LHCN-M2 (cell line): ENCODE measurements around the gene DCDC2C. TPM values are rescaled to one million over a fixed set of nuclear protein-coding genes. Genes with fewer than 3 reads are reported as not detected.

Source experiments
- DNase-seq: peaks from one replicate; pipeline ENCODE4 v3.0.0-alpha.2; 2012; ENCODE audit warnings: low read depth
- total RNA-seq: library from RNA; depleted of rRNA; stranded (reverse); fragments of >200 nt; gene quantifications from 2 replicates; pipeline ENCODE4 v1.2.3, GENCODE V29; 2014

Gene DCDC2C
- total RNA-seq, 1 experiment from 2014 or later, result not detected

DNA sequence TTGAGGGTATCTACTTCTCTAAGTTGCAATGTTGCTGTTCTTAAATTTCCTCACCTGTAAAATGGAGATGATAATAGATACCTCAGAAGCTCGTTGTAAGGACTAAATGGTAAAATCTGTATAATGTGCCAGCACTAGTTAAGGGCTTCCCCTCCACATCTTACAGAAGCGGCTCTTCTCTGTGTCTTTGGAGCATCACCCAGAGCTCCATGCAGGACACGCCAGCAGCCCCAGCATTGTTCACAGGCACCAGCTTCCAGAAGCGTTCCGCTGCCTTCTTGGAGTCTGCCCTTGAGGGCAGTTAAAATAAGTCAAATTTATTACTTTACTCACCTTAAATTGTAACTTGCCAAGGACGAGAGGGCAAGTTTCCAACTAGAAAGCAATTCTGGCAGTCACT lies 5.8 kb downstream of the DCDC2C start:
- DNase-seq, result no peak

DNA sequence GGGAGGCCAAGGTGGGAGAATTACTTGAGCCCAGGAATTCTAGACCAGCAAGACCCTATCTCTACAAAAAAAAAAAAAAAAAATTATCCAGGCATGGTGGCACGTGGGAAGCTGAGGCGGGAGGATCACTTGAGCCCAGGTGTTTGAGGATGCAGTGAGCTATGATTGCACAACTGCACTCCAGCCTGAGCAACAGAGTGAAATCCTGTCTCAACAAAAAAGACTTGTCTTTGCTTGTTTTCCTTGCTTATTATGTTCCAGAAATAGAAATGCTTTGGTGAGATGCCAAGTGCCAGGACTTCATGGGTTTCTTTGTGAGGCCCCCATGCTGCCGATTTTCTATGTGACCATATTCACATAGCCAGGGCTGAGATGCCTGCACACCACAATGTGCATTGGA lies 9.0 kb downstream of the DCDC2C start:
- DNase-seq, result no peak

DNA sequence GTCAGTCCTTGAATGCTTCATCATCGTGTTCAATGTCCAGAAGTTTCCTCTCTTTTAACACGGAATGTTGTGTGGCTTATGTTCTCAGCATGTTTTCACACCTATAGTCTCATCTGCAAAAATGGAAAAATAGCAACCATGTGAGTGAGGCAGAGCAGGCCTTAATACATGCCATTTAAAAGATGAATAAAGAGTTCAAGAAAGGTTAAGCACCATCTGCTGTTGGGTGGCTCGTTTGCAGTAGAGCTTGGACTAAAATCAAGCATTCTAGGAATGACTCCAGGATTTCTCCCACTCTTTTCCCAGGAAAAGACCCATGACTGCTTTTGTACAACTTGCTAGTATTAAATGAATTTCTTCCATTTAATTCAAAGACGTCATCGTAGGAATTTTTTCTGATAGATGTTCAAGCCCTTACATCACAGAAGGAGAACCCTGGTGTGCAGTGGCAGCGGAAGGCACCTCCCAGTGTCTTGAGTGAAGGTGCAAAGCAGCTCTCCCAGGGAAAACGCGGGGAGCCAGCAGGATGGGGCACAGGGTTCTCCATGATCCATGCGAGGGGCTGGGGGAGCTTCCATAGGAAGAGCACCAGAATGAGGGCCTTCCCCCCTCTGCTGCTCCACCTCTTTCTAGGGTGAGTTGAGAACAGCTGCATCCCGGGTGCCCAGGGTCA lies 9.6 kb downstream of the DCDC2C start:
- DNase-seq, result peak; percentile 1

DNA sequence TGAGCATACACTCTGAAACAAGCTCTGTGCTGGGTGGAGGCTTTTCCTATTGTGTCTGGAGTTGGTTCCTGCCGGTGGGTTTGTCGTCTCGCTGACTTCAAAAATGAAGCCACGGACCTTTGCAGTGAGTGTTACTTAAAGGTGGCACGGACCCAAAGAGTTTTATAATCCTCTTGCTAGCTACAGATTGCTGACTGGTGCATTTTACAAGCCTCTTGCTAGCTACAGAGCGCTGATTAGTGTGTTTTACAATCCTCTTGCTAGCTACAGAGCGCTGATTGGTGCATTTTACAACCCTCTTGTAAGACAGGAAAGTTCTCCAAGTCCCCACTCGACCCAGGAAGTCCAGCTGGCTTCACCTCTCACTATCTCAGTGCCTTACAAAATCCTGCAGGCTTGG lies 15.3 kb downstream of the DCDC2C start:
- DNase-seq, result no peak

DNA sequence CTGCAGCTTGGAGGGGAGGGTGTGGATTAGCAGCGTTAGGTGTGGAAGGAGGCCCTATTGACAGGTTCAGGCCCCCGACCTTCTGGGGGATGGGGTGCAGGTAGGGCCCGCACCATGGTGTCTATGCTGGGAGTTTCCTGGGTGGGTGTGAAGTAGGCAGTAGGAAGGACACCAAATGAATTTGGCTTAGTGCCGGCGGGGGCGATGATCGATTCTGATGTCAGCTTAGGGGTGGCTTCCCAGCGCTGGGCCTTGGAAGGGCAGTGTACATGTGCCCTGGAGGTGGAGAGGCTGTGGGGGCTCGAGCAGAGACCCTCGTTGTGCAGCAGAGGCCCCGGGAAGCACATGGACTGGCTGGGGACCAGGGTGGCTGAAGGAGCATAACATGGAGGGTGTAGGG lies 21.6 kb downstream of the DCDC2C start:
- DNase-seq, result no peak

DNA sequence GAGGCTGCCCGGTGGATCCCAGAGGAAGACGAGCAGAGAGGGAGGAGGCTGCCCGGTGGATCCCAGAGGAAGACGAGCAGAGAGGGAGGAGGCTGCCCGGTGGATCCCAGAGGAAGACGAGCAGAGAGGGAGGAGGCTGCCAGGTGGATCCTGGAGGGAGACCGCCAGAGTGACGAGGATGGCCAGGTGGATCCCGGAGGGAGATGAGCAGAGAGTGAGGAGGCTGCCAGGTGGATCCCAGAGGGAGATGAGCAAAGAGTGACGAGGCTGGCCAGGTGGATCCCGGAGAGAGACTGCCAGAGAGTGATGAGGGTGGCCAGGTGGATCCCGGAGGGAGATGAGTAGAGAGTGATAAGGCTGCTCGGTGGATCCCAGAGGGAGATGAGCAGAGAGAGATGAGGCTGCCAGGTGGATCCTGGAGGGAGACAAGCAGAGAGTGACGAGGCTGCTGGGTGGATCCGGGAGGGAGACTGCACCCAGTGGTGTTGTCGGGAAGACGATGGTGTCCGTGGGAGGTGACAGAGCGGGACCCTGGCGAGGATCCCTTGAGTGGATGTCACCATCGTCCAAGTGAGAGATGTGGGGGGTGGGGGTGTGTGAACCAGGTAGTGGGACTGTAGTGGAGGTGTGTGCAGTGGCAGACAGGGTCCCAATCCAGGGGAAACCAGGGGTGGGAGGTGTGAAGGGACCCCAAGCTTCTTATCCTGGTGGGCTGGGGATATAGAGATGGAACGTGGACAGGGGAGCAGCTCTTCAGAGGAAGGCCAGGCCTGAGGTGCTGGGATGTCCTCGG lies 22.3 kb downstream of the DCDC2C start:
- no peak for DNase-seq

DNA sequence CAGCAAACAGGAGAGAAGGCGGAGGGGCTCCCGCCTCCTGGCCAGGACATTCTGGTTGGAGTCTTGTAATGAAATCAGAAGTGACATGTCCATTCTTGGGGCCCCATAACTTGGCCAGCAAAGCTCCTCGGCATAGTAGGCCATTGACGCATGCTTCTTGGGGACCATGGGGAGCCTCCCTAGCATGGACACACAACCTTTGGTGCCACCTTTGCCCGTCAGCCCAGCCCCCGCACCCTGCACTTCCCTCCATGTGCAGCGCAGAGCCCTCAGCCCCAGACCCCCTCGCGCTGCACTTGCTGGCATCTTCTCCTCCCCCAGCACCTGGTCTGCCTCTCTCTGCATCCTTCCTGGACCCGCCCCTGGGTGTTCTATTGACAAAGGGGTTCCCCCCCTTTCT lies 23.1 kb downstream of the DCDC2C start:
- DNase-seq, result no peak

DNA sequence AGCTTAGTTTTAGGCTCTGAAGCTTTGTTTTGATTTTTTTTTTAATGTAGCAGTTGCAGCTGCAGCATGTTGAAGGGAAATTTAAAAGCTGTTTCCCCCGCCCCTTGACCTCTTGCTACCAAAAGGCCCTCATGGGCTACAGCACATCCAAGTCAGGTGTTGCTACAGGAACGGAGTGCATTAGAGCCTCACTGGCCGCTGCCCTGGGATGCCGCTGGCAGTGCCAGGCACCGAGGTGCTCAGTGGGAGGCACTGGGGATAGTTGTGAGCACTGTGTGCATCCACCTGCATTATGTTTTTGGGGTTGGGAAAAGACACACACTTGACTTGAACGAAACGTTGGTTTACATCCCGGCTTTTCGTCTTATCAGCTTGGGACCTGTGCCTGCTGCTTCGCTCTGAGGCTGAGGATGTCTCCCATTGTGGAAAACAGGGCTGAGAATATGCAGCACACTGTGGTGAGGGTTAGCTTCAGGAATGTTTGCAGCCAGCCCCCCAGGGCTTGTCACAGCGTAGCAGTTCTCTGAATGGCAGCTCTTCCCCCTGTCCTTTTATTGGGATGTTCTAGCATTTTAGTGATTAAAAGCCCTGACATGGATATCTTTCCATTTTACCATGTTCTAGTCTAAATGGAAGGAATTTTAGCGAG lies 24.1 kb downstream of the DCDC2C start:
- no peak for DNase-seq

DNA sequence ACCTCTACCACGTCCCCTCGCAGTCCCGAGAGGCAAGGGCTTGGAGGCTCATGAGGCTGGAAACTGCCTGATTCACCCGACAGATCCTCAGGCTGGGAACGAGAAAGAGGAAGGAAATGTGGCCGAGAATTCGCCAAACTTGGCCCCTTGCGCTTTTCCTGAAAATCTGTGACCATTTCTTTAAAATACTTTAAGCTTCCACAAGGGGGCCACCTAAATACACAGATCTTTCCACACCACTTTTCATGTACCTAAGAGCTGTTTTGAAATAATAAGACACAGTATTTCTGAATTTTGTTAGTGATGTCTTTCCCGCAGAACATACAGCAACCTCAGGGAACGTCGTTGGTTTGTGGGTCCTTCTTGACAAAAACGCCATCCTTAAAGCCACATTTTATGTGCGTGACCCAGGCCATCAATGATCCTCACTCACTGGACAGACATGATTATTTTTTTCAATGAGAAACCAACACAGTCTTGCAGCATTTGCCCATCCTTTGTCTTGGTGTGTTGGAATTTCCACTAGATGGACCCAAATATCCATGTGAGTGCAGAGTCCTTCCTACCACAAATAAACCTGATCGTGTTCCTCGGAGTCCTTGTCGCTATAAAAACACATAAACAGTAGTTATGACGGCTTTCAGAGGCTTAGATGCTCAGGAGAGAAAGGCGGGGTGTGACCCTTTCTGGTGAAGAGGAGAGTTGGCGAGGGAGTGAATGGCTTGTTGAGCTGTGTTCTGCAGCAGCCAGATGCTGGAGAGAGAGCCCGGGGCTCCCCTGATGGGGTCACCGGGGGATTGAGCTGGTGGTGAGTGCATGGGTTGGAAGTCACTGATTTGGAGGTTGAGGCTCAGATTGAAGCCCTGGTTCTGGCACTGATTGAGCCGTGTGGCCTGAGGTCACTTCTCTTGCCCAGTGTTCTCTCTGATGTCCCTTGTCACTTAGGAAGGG lies 25.0 kb downstream of the DCDC2C start:
- peak; percentile 26 for DNase-seq

DNA sequence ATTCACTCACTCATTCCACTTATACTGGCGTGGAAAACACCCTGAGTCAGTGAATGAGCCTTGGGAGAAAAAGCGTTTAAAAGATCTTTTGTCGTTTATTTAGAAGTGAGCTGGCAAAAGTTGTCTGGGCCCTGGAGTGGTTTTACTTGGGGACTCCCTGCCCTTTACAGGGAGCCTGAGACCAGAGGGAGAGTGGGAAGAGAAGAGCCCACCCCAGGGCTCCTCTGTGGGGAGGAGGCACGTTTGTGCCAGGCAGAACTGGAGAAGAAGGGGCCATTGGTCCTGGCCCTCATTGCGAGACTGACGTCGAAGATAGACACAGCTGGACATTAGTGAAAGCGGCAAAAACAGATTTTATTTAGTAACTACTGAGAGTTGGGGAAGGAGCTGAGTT lies 25.7 kb downstream of the DCDC2C start:
- DNase-seq, result no peak

DNA sequence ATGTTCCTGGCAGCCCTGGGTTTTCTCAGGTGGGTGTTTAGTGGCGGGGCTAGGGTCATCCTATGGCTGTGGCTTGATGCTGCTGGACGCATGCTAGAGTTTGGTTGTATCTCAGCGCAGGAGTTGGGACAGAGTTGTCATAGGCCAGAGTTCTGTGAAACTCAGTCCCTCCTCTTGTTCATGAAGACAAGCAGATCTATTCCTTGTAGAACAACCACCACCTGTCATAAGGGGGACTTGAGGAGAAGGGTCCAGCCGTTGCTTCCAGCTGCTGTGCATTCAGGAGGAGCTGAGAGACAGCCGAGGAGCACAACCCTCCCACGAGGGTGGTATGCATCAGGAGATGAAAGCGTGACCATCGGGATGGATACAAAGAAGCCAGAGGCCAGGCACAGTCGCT lies 26.4 kb downstream of the DCDC2C start:
- DNase-seq, result no peak

DNA sequence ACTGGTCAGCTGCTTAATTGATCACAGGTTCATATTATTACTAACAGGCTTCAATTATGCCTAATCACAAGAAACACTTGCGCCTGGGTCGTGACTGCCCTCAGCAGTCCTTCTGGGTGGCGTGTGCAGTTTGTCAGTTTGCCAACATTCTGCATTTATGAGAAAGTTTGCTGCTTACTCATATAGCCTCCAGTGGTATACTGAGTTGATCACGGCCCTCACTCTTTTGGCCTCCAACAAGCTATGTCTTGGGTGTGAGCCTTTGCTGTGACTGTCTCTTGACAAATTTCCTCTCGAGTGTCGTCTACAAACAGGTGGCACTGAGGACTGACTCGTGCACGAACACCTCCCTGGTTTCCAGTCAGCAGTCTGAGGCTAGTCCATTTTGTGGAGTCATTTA lies 27.3 kb downstream of the DCDC2C start:
- no peak for DNase-seq

DNA sequence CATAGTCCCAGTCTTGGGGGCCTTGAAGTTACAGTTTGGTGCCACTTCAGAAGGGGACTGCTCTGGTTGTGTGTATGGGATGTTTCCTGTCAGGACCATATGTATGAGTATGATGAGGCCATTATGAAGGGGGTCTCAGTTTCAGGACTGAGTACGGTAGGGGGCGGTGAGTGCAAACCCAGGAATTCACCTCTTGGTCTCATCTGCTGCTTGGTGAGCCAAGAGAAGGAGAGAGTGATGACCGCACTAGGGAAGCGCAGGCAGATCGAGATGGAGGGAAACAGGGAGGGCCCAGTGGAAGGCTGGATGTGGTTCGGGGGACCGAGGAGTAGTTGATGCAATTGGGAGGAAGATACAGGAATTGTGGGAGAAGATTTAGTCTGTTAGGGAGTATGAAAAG lies 28.5 kb downstream of the DCDC2C start:
- no peak for DNase-seq

DNA sequence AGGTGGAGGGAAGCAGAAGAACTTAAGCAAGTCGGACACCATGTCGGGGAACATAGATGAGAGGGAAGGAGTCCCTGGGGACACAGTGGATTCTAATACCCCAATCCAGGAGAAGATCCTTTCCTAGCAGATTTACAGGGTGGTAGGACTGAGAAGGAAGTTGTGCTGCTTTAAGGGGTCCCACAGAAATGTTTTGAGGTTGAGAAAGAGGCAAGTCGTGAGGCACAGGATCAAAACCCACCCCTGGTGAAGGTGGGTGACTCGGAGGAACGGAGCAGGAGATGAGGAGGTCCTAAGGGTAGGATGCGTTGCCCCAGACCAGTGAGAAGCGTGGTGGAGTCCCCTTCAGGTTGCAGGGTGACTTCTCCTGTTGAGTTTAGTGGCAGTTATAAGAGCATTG lies 32.7 kb downstream of the DCDC2C start:
- DNase-seq, result no peak

DNA sequence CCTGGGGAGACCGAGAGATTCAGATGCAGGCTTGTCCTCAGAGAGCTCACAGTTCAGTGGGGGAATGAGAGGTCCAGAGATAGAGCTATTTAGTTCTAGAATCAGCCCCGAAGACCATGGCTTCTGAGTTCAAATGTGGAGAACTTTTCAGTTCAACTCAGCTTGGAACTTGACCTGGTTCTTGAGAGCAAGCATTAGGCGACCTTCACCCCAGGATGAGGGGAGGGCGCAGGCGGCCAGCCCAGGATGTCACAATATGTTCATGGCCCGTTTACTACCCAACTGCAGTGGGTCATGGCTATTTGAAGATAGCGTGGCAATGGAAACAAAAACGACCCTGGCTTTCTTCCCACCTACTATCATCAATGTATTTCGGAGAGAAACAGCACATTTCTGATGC lies 33.8 kb downstream of the DCDC2C start:
- no peak for DNase-seq

DNA sequence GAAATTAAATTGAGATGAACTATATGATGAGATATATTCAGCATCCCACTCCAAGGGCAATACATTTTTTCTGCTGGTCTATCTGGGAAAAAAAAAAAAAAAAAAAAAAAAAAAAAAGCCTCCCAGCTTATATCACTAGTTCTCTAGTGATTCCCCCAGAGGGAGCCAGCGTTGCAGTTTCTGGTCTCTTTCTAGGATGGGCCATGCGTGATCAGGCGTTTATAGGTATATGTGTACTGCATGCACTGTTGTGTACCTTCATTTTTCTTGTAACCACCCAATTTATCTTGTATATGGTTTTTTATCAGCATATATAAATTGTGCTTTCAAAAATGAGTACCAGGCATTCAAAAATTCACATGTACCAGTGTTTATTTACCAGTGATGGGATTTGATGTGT lies 35.1 kb downstream of the DCDC2C start:
- peak; percentile 3 for DNase-seq

DNA sequence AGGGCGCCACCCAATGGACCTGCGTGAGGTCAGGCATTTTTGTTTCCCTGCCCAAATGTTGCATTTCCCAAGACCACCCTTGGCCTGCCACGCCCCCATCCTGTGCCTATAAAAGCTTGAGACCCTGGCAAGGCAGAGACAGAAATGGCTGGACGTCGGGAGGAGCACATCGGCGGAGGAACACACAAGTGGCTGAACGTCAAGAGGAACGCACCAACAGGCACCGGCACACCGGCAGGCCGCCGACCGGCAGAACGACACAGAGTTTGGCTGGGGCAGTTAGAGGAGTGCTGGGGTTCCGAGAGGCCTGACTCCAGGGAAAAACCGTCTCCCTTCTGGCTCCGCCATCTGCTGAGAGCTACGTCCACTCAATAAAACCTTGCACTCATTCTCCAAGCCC lies 35.9 kb downstream of the DCDC2C start:
- no peak for DNase-seq

DNA sequence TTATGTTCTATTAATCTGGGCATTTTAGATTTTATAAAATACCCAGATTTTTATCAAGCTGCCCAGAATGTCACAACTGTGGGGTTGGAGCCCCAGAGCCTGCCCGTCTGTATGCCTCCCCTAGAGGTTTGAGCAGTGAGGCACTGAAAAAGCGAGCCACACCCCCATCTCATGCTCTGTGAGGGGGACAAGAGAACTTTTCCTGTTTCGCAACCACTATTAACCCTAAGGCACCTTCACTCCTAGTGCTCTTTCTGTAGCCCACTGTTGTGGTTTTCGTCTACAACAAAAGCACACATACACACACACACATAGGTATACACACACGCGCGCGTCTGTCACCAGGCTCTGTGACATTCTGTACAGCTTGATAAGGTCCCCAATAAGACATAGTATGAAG lies 38.0 kb downstream of the DCDC2C start:
- DNase-seq, result no peak

DNA sequence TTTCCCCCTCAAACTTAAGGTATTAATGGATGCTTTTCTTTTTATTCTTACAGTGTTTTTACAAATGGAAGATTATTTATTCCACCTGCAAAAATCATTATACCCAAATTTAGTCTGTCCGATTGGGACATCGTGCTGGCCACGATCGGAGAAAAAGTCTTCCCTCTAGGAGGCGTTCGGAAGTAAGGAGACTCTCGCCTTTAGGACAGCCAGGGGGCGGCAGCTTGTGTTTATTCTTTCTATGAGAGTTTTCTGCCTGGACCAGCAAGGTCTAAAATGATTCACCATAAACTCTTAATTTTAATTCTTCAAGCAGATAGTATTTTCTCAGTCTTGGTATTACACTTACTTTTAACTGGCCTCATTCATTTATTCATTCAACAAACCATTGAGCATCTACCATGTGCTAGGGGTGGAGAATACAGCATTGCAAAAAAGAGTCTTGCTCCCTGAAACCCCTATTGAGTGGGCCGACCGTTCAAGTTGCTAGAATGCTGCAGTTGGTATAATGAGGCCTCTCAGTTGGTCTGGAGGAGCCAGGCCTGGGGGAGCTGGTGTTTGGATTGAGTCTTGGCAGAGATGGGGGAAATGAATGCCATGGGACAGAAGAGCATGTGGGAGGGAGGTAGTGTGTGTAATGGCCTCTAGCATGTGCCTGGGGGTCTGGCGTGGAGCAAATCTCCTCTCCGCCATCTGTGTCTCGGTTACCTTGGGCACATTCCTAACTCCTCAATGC lies 38.7 kb downstream of the DCDC2C start:
- DNase-seq, result no peak

DNA sequence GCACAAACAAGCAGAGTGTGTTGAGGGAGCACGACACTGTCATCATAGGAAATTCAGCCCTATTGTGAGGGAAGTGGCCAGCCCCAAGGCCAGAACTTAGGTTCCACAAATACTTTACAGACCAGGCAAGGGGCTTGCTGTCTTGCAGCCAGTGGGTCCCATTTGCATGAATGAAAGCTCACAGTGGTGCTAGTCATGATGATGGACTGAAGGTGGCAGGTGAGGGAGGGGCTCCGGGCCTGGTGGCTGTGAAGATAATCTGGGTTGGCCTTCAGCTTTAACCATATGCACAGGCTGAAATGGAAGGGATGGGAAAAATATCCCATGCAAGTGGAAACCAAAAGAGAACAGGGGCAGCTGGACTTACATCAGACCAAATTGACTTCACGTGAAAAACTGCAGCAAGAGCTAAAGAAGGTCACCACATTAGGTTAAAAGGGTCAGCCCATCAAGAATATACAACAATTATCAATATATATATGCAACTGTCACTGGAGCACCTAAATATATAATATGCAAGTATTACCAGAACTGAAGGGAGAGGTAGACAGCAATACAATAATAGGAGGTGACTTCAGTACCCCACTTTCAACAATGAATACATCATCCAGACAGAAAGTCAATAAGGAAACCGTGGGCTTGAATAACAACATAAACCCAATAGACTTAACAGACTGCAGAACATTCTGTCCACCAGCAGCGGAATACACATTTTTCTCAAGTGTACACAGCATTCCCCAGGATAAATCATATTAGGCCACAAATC lies 39.6 kb downstream of the DCDC2C start:
- no peak for DNase-seq
